ENCODE measurements around the gene FRMD4A.

Gene FRMD4A

GRCh38 chr10:13730306-13730652 lies 600.4 kb downstream of the FRMD4A start:
- TF ChIP-seq CTCF (conservative IDR thresholded peaks at IDR 0.05): no peak
- no peak overlapping the region for H3K27ac ChIP-seq

DNA sequence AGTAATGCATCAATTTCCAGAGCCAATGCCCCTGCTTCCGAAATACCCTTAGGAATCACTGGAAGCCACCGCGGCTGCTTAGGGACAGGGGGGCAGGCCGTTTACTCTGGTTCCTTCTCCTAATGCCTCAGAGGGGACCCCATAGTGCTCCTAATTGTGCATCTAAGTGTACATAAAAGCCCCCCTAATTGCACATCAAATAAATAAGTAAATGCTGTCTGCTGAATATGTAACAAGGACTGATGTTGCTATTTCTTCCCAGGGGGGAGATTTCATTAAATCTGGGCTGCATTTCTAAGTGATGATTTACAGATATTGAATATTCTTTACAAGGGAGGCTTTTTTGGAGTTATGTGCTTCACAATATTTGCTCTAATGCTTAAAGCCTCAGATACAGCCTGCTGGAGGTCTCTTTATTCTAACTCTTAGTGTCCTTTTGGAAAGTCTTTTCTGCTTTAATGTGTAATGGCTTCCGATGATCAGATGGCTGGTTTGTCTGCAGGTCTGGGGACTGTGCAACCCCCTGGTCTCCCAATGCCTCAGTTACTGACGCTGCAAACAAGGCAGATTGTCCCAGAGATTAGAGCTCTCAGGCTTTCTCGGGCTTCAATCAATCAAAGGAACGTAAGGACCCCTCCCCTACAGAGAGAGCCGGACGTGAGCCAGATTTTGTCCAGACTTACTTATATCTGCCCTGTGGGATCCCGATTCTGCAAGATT lies 601.0 kb downstream of the FRMD4A start:
- H3K27ac ChIP-seq: no peak overlapping the region
- no peak for TF ChIP-seq CTCF (conservative IDR thresholded peaks at IDR 0.05)

DNA sequence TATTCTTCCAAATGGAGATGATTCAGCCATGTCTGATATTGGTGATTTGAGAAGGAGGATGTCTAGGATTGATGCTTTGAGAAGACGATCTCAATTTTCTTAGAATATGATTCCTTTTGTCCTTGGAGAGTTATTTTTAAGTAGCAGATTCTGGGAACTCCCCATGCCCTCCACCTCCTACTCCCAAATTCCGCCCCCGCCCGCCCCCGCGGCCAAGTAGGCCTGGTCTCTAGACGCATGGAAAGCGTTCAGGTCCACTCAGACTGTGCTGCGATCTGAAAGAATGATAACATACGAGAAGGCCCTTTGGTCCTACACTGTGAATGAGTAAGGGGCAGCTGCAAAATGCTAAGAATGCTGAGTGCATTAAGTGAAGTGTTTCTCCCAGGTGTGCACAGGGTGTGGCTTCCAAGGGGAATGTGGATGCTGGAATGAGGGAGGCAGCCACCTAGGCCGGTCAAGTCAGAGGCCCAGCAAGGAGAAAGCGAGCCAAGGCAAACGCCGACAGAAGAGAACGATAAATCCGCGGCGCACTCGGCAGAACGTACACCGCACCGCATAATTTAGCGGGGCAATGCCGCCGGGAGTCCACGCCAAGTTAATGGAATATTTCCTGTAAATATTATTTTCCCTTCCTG lies 601.7 kb downstream of the FRMD4A start:
- TF ChIP-seq CTCF (conservative IDR thresholded peaks at IDR 0.05): no peak
- H3K27ac ChIP-seq: no peak overlapping the region

GRCh38 chr10:13725594-13725993 lies 605.1 kb downstream of the FRMD4A start:
- no peak overlapping the region for H3K27ac ChIP-seq
- no peak for TF ChIP-seq CTCF (conservative IDR thresholded peaks at IDR 0.05)

- no peak overlapping the region for H3K27ac ChIP-seq
- no peak for TF ChIP-seq CTCF (conservative IDR thresholded peaks at IDR 0.05)
These were observed 606.2 kb downstream of the FRMD4A start for GRCh38 chr10:13724484-13724883.

- H3K27ac ChIP-seq: no peak overlapping the region
- no peak for TF ChIP-seq CTCF (conservative IDR thresholded peaks at IDR 0.05)
These were observed 607.7 kb downstream of the FRMD4A start for GRCh38 chr10:13722747-13723653.

DNA sequence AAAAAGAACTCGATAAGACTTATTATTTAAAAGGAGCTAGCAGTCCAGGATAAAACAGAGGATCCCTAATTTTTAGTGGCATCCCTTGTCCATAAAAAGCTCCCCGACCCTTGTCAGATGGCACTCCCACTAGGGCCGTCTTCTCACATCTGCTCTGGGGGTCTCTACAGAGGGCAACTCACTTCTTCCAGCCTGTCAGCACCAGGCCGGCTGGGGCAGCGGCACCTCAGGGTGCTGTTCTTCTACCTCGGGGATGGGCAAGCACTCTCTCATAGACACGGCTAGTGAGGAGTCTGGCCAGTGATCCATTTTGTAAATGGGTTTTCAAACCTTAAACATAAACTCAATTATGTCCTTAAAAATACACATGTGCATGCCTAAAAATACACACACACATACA lies 609.2 kb downstream of the FRMD4A start:
- TF ChIP-seq CTCF (conservative IDR thresholded peaks at IDR 0.05): no peak

More for the DNA sequence above, 609.2 kb downstream of the FRMD4A start:
- no peak overlapping the region for H3K27ac ChIP-seq

Data from VCaP (cell line).